A673 (cell line): ENCODE results near the gene PIEZO1.

Experiments
- EZH2 ChIP-seq: fragments of 200-600 bp; sonication (generic); IDR thresholded peaks from 2 replicates; pipeline ENCODE4 v1.6.1; 2017; ENCODE audit warnings: borderline replicate concordance, low read depth, mild to moderate bottlenecking, mixed read lengths, antibody characterized with exemption, low read length; ENCODE audit not compliant: poor library complexity, severe bottlenecking
- TF ChIP-seq, protein P1 (sequence below): fragments of 300-800, 200-600 bp; sonication (generic); conservative IDR thresholded peaks from 2 replicates; pipeline ENCODE4 v1.5.1; 2017; ENCODE audit warnings: low read depth, mild to moderate bottlenecking, antibody characterized with exemption, low read length, moderate library complexity, mixed read lengths

DNA sequence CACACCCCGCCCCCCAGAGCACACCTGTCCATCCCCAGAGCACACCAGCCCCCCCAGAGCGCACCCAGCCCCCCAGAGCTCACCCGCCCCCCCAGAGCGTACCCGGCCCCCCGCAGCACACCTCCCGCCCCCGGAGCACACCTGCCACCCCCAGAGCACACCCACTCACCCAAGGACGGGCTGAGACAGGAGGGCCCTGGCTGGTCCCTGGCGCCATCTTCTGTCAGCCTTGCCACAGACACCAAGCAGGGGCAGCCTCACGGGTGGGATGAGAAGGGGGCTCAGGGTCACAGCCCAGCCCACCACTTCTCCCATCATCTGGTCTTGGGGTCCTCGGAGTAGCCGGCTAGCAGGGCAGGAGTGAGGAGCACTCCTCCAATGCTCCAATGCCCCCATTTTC, 31.8 kb downstream of the PIEZO1 start:
- TF ChIP-seq, protein P1, sequence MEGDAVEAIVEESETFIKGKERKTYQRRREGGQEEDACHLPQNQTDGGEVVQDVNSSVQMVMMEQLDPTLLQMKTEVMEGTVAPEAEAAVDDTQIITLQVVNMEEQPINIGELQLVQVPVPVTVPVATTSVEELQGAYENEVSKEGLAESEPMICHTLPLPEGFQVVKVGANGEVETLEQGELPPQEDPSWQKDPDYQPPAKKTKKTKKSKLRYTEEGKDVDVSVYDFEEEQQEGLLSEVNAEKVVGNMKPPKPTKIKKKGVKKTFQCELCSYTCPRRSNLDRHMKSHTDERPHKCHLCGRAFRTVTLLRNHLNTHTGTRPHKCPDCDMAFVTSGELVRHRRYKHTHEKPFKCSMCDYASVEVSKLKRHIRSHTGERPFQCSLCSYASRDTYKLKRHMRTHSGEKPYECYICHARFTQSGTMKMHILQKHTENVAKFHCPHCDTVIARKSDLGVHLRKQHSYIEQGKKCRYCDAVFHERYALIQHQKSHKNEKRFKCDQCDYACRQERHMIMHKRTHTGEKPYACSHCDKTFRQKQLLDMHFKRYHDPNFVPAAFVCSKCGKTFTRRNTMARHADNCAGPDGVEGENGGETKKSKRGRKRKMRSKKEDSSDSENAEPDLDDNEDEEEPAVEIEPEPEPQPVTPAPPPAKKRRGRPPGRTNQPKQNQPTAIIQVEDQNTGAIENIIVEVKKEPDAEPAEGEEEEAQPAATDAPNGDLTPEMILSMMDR: no peak
- TF ChIP-seq EZH2: no peak
